GM12878 (cell line): ENCODE measurements around the gene ZNF764. TPM values are rescaled to one million over a fixed set of nuclear protein-coding genes. Genes with fewer than 3 reads are reported as not detected.

Source experiments
- BHLHE40 ChIP-seq, 2 experiments: fragments of 450-650 bp in 1 of 2; IDR thresholded peaks; 2 replicates each; pipeline ENCODE4 v1.6.1; 2011 to 2017; ENCODE audit warnings: low read depth in 2 of 2, borderline replicate concordance in 1 of 2, improper control_type of control experiment in 1 of 2, low read length in 1 of 2, mild to moderate bottlenecking in 1 of 2
- CBX3 ChIP-seq: fragments of 200-600 bp; sonication (generic); IDR thresholded peaks from 2 replicates; pipeline ENCODE4 v1.6.1; 2016; ENCODE audit warnings: low read depth, borderline replicate concordance
- CREB1 ChIP-seq: IDR thresholded peaks from 2 replicates; pipeline ENCODE4 v1.6.1; 2012; ENCODE audit warnings: low read depth, mild to moderate bottlenecking, inconsistent platforms
- EED ChIP-seq: sonication (generic); IDR thresholded peaks from 2 replicates; pipeline ENCODE4 v1.6.1; 2016; ENCODE audit warnings: antibody characterized with exemption, low read depth
- EP300 ChIP-seq, 2 experiments: fragments of 150-350 bp in 1 of 2; IDR thresholded peaks; 2 replicates each; pipeline ENCODE4 v1.6.1; 2011 to 2012; ENCODE audit warnings: low read depth in 2 of 2, low read length in 2 of 2, borderline replicate concordance in 1 of 2, improper control_type of control experiment in 1 of 2, inconsistent platforms in 1 of 2; ENCODE audit not compliant: control insufficient read depth in 1 of 2
- IKZF1 ChIP-seq: fragments of 450-650 bp; conservative IDR thresholded peaks from 2 replicates; pipeline ENCODE4 v1.6.1; 2017; ENCODE audit warnings: antibody characterized with exemption, mild to moderate bottlenecking
- NBN ChIP-seq: fragments of 450-650 bp; IDR thresholded peaks from 2 replicates; pipeline ENCODE4 v1.6.1; 2016
- NFYB ChIP-seq: IDR thresholded peaks from 2 replicates; pipeline ENCODE4 v1.6.1; 2011; ENCODE audit warnings: low read depth, mild to moderate bottlenecking, low read length, improper control_type of control experiment, moderate library complexity; ENCODE audit not compliant: insufficient read depth
- PML ChIP-seq: IDR thresholded peaks from 2 replicates; pipeline ENCODE4 v1.6.1; 2012; ENCODE audit warnings: low read length, inconsistent platforms
- RB1 ChIP-seq: fragments of 450-650 bp; formaldehyde crosslinking; IDR thresholded peaks from 2 replicates; pipeline ENCODE4 v1.6.1; 2017; ENCODE audit warnings: mild to moderate bottlenecking, borderline replicate concordance
- RCOR1 ChIP-seq: conservative IDR thresholded peaks from 2 replicates; pipeline ENCODE4 v1.6.1; 2012; ENCODE audit warnings: low read depth, low read length, improper control_type of control experiment
- RELB ChIP-seq: fragments of 450-650 bp; IDR thresholded peaks from 2 replicates; pipeline ENCODE4 v1.6.1; 2017; ENCODE audit warnings: low read depth, mild to moderate bottlenecking, moderate library complexity
- RUNX3 ChIP-seq: IDR thresholded peaks from 2 replicates; pipeline ENCODE4 v1.6.1; 2012; ENCODE audit warnings: low read length, inconsistent platforms
- SMARCA5 ChIP-seq: fragments of 450-650 bp; IDR thresholded peaks from 2 replicates; pipeline ENCODE4 v1.6.1; 2017; ENCODE audit warnings: mild to moderate bottlenecking
- SUPT20H ChIP-seq: IDR thresholded peaks from 2 replicates; pipeline ENCODE4 v1.6.1; 2011; ENCODE audit warnings: low read depth, mild to moderate bottlenecking, low read length, moderate library complexity, borderline replicate concordance; ENCODE audit not compliant: control insufficient read depth
- ZNF207 ChIP-seq: fragments of 450-650 bp; IDR thresholded peaks from 2 replicates; pipeline ENCODE4 v1.6.1; 2014; ENCODE audit warnings: antibody characterized with exemption, mild to moderate bottlenecking, borderline replicate concordance
- ZNF384 ChIP-seq: IDR thresholded peaks from 2 replicates; pipeline ENCODE4 v1.6.1; 2012; ENCODE audit warnings: low read depth, mild to moderate bottlenecking, low read length, improper control_type of control experiment, borderline replicate concordance
- polyA plus RNA-seq, 11 experiments: library from polyadenylated mRNA; depleted of rRNA in 4 of 11; unstranded in 6 of 11; stranded (reverse) in 5 of 11; fragments of >200 nt; fragmentation: Nextera tagmentation in 4 of 11; fragmentation: Illumina TruSeq in 1 of 11; extraction: Ambion mirVana in 4 of 11; extraction: Trizol in 1 of 11; gene quantifications; 1 replicate in 1 of 11; 2 replicates in 10 of 11; pipeline versions ENCODE4 v1.2.1 to v1.2.3, GENCODE V29; 2011 to 2016; ENCODE audit warnings: inconsistent platforms in 2 of 11, missing spikeins in 2 of 11, low read depth in 1 of 11
- total RNA-seq, 4 experiments: library from RNA; depleted of rRNA in 3 of 4; stranded (reverse); fragments of >200 nt in 3 of 4; fragmentation: Illumina TruSeq in 1 of 4; extraction: Trizol in 1 of 4; gene quantifications; 2 replicates each; pipeline versions ENCODE4 v1.2.1 to v1.2.3, GENCODE V29; 2013 to 2021

Gene ZNF764
- total and polyA plus RNA-seq, 10 of the 15 experiments (the other 5 are each of a cell fraction or from before 2014, with no cell fraction given), result 0.61 to 11.9 (median 3.8) TPM

DNA sequence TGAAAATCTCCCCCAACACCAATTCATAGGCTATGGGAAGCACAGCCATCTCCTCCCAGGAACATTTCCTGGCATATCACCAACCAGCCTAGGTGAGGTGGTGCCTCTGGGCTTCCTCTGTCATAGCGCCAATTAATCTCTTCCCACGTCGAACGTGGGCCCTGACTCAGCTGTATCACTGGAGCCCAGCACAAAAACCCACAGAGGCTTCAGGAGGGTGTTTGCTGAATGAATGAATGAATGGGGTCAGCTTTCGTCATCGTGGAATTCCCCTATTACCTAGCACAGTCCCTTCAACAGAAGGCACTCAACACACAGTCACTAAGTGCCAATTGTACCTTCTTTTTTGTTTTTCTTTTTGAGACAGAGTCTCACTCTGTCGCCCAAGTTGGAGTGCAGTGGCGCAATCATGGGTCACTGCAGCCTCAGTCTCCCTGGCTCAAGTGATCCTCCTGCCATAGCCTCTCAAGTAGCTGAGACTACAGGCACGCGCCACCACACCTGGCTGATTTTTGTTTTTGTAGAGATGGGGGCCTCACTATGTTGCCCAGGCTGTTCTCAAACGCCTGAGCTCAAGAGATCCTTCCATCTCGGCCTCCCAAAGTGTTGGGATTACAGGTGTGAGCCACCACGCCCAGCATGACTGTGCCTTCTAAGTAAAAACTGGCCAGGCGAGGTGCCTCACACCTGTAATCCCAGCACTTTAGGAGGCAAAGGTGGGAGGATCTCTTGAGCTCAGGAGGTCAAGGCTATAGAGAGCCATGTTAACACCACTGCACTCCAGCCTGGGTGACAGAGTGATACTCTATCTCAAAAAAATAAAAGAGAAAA is 9.2 kb upstream of the ZNF764 start (continued):
- TF ChIP-seq SMARCA5 (no peak; the same call in 1 of the 2 replicates), RELB (0 out of 2 replicates have a peak, but pooled peaks have one; percentile 28), CREB1 (peak; percentile 38; the same call in 1 of the 2 replicates), RUNX3 (peak; percentile 38; the same call in 1 of the 2 replicates), EP300 (IDR thresholded peaks at IDR 0.05; ENCODE audit: borderline replicate concordance in 1 of 2, control insufficient read depth in 1 of 2, low read depth in 2 of 2, low read length in 2 of 2) (no peak), CBX3 (no peak), RCOR1 (no peak), IKZF1 (0 out of 2 replicates have a peak, but pooled peaks have one; percentile 30), BHLHE40 (IDR thresholded peaks at IDR 0.05; ENCODE audit: borderline replicate concordance in 1 of 2, low read depth in 2 of 2, low read length in 1 of 2) (no peak), ZNF207 (no peak), SUPT20H (no peak), ZNF384 (no peak), NFYB (no peak), PML (no peak), EED (no peak), RB1 (no peak), NBN (no peak)
